Osteoblast (primary cell): ENCODE data around the gene AGTRAP. TPM values are rescaled to one million over a fixed set of nuclear protein-coding genes. Genes with fewer than 3 reads are reported as not detected.

Experiments
- DNase-seq: peaks from one replicate; pipeline ENCODE4 v3.0.0; 2011; ENCODE audit warnings: low spot score, mixed read lengths; ENCODE audit not compliant: insufficient read length; ENCODE audit errors: missing footprints
- H2AFZ ChIP-seq: 2 replicates; pipeline ENCODE4 v1.6.0; 2011; ENCODE audit warnings: mild to moderate bottlenecking, low read length
- H3K27ac ChIP-seq: 2 replicates; pipeline ENCODE4 v1.5.1; 2011; ENCODE audit warnings: mild to moderate bottlenecking, low read depth, low read length, moderate library complexity
- H3K27me3 ChIP-seq: 2 replicates; pipeline ENCODE4 v1.6.0; 2012; ENCODE audit warnings: mild to moderate bottlenecking, control low read depth, inconsistent platforms, low read length, moderate library complexity; ENCODE audit not compliant: insufficient read depth
- H3K36me3 ChIP-seq: 2 replicates; pipeline ENCODE4 v1.5.1; 2011; ENCODE audit warnings: mild to moderate bottlenecking, low read length, control low read depth, moderate library complexity; ENCODE audit not compliant: insufficient read depth
- H3K4me1 ChIP-seq: 2 replicates; pipeline ENCODE4 v1.5.1; 2011; ENCODE audit warnings: mild to moderate bottlenecking, low read length, control low read depth, moderate library complexity; ENCODE audit not compliant: insufficient read depth
- H3K4me2 ChIP-seq: 2 replicates; pipeline ENCODE4 v1.6.0; 2011; ENCODE audit warnings: mild to moderate bottlenecking, low read length; ENCODE audit not compliant: insufficient read depth
- H3K4me3 ChIP-seq: fragments of 200-600 bp; sonication (generic); 3 replicates; pipeline ENCODE4 v1.5.1; 2012; ENCODE audit warnings: mild to moderate bottlenecking, low read length, inconsistent platforms; ENCODE audit not compliant: insufficient read depth
- H3K79me2 ChIP-seq: 2 replicates; pipeline ENCODE4 v1.6.0; 2012; ENCODE audit warnings: mild to moderate bottlenecking, low read length, control low read depth, inconsistent platforms; ENCODE audit not compliant: insufficient read depth
- H3K9me3 ChIP-seq: 2 replicates; pipeline ENCODE4 v1.5.1; 2011; ENCODE audit warnings: low read depth, low read length, control low read depth
- H4K20me1 ChIP-seq: 2 replicates; pipeline ENCODE4 v1.6.0; 2012; ENCODE audit warnings: mild to moderate bottlenecking, low read length, control low read depth; ENCODE audit not compliant: insufficient read depth
- CTCF ChIP-seq: IDR thresholded peaks from 2 replicates; pipeline ENCODE4 v1.5.1; 2011; ENCODE audit warnings: mild to moderate bottlenecking, low read depth, low read length, moderate library complexity; ENCODE audit errors: extremely low read depth
- total RNA-seq: library from RNA; depleted of rRNA; stranded (reverse); fragments of >200 nt; gene quantifications from 2 replicates; pipeline ENCODE4 v1.2.3, GENCODE V29; 2012

AGTRAP gene
- total RNA-seq, 1 donor, result 56.5 TPM

GRCh38 chr1:11800391-11800755, 64.4 kb downstream of the AGTRAP start:
- Histone ChIP-seq H3K27ac (no peak overlapping the region), H2AFZ (no peak overlapping the region), H3K4me1 (peaks cover 42% of the 10 kb centered on the region), H3K9me3 (no peaks in the 10 kb centered on the region), H3K79me2 (peaks cover 20% of the 10 kb centered on the region), H3K4me2 (no peak overlapping the region), H3K4me3 (no peak overlapping the region), H3K27me3 (no peaks in the 10 kb centered on the region), H3K36me3 (peaks cover 18% of the 10 kb centered on the region), H4K20me1 (peaks cover 5% of the 10 kb centered on the region)
- TF ChIP-seq CTCF, result no peak
- no peak for DNase-seq

Other genes starting within 250 kb of the AGTRAP start
- gene FBXO2, start 81.7 kb upstream of the AGTRAP start, total RNA-seq, result 0.29 and 0.36 TPM in 2 replicates
- 14.4 and 16.3 TPM in 2 replicates for gene FBXO44, start 81.3 kb upstream of the AGTRAP start, total RNA-seq
- gene FBXO6, start 71.9 kb upstream of the AGTRAP start, total RNA-seq, result 8.7 and 8.8 TPM in 2 replicates
- 20.6 and 22.7 TPM in 2 replicates for gene MAD2L2, start 55.0 kb upstream of the AGTRAP start, total RNA-seq
- under 0.01 TPM in 2 replicates for gene DRAXIN, start 44.4 kb upstream of the AGTRAP start, total RNA-seq
- under 0.01 TPM in 1 of 2 replicates, not detected in the other for gene C1orf167, start 26.1 kb downstream of the AGTRAP start, total RNA-seq
- gene MTHFR, start 69.8 kb downstream of the AGTRAP start, total RNA-seq, result 32.6 and 34.5 TPM in 2 replicates
- gene CLCN6, start 70.1 kb downstream of the AGTRAP start, total RNA-seq, result 21.0 and 22.4 TPM in 2 replicates
- gene NPPA, start 111.6 kb downstream of the AGTRAP start, total RNA-seq, result not detected in 2 replicates
- gene NPPB, start 122.8 kb downstream of the AGTRAP start, total RNA-seq, result not detected in 2 replicates
- 51.6 and 64.1 TPM in 2 replicates for gene KIAA2013, start 190.3 kb downstream of the AGTRAP start, total RNA-seq
- 242 and 281 TPM in 2 replicates for gene PLOD1, start 198.6 kb downstream of the AGTRAP start, total RNA-seq
- 46.0 and 51.0 TPM in 2 replicates for gene MFN2, start 244.3 kb downstream of the AGTRAP start, total RNA-seq